DOHH2 (cell line): ENCODE data around the gene ARHGDIA.

Experiments used
- CTCF ChIP-seq: fragments of 200-600 bp; sonication (generic); IDR thresholded peaks from one replicate; pipeline ENCODE4 v1.5.1; 2014; ENCODE audit warnings: antibody characterized with exemption, mild to moderate bottlenecking, low read depth, low read length; ENCODE audit not compliant: poor library complexity, severe bottlenecking
- EZH2phosphoT487 ChIP-seq: fragments of 200-600 bp; sonication (generic); IDR thresholded peaks from 2 replicates; pipeline ENCODE4 v1.6.1; 2017; ENCODE audit warnings: borderline replicate concordance, mild to moderate bottlenecking, antibody characterized with exemption, low read length, moderate library complexity, mixed read lengths

DNA sequence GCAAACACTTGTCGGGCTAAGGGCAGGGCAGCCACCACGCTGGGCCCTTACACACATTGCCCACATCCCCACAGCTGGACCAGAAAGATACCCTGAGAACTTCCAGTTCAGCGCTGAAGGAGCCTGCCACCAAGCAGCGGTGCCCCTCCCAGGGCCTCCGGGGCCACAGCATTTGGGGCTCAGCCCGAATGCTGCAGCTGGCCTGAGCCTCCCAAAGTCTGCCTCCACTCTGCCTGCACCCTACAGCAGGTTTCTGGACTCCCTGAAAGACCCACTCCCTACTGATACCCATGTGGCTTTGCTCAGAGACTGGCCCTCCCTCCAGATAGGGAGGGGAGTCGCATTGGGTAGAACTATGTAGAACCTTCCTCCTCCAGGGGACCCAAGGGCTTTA lies 39.6 kb downstream of the ARHGDIA start:
- no peak for TF ChIP-seq CTCF
- no peak for TF ChIP-seq EZH2phosphoT487
